NCI-H146 treated with DMSO at 0.1 percent for 48 hours (cell line): ENCODE measurements around the gene FBXL4.
"Not testable (repeated sequence)": the region's sequence is repeated elsewhere in the genome, so short reads cannot be mapped to it uniquely, and the experiment has no call there.

Experiments used
- DNase-seq: peaks from one replicate; lab custom pipeline; 2025; ENCODE audit not compliant: unreplicated experiment; lab: John Stamatoyannopoulos, UW

The FBXL4 gene

DNA sequence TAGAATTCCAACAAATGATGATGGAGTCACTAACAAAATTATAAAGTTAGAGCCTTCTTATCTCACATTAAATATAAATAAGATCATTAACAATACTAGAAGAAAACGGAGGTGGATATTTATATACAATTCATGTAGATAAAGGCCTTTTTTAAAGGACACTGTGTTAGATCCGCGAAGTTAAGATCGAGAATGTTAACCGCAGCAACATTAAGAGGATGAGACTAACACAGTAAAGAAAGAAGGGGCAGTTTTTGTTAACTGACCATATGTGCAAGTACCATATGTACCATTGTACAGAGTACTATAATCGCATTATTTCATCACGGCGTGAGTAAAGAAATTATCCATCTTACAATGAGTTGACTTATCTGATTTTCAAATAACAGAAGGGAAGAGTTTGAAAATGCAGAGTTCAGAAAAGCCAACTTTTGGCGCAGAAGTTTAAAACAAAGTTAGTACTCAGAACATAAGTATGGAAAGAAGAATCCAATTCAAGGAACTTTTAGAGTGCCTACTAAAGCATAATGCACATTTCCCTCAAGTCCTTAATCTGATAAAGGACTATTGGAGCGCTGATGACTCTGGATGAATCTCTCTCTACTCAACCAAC, 1.4 kb downstream of the FBXL4 start:
- no peak for DNase-seq

DNA sequence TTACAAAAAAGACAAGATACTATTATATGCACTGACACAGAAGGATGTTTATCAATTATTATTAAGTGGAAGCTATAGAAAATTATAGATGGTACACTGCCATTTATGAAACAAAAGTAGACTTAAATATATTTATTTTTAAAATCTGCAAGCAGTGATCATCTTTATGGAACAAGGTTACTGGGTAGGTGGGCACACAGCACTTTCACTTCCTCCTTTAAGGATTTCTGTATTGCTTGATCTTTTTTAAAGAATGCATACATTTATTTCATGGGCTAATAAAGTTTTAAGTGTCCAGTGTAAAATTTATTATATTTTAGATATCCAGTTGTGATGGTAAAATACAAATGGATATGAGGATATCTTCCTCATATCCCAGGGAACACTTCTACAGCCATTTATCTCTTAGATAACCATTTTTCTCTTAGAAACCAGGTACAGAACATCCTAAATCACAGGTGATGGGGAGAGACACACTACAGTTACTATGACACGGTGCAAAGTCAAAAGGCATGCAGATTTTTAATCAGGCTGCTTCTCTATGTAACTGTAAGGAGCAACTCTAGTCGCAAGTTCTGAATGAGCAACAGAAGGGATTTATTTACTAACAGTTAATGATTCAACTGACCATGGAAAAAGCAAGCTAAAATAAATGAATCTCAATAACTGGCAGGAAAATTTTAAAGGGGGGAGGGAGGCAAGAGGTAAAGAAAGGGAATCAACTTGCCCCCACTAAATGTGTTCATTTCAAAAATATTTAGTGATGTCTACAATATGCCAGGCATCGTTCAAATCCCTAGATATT, 2.2 kb downstream of the FBXL4 start:
- DNase-seq: no peak

DNA sequence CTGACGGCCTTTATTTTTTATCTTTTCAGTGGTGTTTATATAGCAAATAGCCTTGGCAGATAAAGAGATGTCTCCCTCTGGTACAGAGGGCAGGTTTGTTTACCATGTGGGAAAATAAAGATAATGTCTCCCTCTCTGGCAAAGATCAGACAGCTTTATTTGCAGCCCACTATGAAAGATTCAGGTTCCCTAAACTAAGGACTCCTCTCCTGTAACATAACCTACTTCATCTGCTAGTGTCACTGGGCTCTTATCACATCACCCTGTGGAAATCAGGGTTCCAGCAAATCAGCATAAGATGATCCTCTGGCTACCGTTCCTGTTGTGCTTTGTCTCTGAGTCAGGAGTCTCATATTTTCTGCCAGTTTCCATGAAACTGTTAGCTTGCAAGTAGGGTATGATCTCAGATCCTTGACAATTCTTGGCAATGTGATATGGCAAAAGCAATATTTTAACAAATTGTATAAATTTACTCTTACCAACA, 3.1 kb downstream of the FBXL4 start:
- peak; percentile 73 for DNase-seq

DNA sequence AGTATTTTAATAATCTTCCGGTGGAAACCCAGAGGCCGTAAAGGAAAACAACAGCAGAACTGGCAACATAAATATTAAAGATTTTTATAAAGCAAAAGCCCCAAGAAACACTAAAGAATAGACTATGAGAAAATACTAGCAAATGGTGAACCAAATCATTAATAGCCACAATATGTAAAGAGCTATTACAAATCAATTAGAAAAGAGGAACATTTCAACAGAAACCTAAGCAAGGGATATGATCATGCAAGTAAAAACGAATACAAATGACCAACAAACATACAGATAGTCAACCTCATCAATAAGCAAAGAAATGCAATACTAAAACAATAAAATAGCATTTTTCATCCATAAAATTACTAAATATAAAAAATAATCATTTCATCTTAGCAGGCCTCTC, 3.6 kb downstream of the FBXL4 start:
- DNase-seq: no peak

DNA sequence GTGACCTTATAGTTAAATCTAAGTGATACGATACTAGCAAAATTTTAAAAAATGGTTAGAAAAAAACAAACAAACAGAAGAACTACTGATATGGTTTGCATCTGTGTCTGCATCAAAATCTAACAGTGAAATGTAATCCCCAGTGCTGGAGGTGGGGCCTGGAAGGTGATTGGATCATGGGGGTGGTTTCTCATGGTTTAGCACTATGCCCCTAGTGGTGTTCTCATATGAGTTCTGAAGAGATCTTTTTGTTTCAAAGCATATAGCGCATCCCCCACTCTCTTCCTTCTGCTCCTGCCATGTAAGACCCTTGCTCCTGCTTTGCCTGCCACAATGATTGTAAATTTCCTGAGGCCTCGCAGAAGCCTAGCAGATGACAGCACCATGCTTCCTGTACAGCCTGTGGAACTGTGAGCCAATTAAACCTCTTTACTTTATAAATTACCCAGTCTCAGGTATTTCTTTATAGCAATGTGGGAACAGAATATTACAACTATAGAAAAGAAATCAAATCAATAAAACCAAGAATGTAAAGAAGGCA, 5.4 kb downstream of the FBXL4 start:
- no peak for DNase-seq

DNA sequence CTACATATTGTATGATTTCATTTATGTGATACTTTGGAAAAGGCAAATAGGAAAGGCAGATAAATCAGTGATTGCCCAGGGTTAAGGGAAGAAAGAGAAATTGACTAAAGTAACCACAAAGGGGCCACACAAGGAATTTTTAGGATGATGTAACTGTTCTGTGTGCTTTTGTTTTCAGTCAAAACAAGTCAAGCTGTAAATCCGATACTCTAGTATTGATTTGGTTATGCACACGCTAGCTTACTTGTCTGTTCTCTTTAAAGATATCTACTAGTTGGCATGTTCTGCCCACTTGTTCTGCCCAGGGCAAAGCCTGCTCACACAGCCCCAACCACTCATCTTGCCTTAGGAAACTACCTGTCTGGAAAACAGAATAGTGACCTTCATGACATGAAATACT, 6.4 kb downstream of the FBXL4 start:
- DNase-seq: no peak

DNA sequence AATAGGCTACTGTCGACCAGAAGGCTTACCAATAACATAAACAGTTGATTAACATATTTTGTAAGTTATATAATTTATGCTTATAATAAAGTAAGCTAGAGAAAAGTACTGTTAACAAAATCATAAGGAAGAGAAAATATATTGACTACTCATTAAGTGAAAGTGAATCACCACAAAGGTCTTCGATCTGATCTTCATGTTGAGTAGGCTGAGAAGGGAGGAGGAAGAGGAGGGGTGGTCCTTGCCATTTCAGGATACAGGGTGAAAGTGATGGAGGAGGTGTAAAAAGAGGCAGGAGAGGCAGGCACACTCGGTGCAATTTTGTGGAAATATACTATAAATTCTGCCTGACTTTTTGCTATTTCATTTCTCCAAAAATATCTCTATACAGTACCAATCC, 10.4 kb downstream of the FBXL4 start:
- DNase-seq: no peak

DNA sequence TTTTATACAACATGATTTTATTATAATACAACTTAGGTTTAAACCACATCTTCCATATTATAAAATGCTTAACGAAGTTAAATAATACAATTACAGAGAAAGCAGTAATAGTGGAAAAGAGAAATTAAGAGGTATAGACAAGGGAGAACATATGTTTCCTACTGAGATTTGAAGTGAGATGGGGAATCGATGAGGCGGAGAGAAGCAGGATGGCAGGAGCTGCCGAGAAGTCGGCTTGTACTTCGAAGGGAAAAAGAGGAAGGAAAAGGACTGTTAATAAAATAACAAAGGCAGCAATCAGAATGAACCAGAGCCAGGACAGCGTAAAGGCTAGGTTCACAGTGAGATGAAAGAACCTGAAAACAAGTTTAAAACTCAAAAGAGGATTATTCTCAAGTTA, 15.4 kb downstream of the FBXL4 start:
- no peak for DNase-seq

DNA sequence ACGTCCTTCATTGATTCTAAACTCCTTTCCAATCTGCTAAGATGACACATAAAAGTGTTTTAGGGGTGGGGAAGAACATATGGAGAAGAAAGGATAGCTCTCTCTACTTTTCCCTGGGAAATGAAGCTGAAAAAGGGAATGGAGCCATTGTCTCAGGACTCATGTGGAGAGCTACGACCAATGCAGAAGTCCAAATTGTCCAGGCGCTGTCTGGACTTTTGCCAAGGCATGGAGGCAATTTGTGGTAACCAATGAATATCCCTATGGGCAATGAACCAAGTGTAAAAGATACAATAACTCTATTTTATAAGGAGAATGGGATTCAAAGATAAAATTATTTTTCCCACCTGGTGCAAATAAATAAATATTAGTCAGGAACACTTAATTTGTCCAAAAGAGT, 16.1 kb downstream of the FBXL4 start:
- DNase-seq: no peak

DNA sequence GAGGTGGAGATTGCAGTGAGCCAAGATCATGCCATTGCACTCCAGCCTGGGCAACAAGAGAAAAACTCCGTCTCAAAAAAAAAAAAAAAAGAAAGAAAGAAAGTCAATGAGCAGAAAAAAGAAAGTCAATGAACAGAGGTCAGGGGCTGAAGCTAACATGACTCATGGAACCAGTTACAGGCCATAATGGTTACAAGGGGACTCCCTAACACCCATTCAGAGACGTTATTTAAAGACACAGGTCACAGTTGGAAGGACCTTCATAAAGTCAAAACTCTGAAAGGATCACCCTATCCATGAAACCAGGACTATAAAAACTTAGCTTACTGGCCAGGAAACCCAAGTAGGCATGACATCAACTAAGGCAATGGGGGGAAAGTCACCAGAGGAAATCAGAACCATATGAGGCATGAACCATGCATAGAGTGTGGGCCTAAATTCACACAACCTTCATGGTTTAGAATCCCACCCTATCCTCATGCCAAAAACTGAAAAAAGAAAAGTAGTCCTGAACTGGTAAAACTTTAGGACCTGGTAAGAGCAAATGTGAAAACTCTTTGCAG, 18.2 kb downstream of the FBXL4 start:
- DNase-seq: no peak

DNA sequence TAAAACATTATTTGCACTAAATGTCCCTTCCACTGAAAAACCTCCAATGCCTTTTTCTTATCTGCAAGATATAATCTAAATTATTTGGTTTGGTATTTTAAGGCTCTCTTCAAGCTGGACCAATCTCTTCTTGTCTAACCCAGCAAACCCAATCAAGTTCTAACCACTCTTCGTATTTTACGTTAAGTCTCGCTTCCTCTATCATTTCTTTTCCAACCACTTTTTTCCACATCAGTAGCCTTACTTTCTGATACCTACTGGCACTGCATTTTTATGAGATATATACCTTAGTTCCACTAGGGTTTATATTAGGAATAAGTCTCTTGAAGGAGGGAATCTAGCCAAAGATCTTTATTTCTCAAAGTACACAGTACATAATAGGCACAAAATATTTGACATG, 19.1 kb downstream of the FBXL4 start:
- no peak for DNase-seq

DNA sequence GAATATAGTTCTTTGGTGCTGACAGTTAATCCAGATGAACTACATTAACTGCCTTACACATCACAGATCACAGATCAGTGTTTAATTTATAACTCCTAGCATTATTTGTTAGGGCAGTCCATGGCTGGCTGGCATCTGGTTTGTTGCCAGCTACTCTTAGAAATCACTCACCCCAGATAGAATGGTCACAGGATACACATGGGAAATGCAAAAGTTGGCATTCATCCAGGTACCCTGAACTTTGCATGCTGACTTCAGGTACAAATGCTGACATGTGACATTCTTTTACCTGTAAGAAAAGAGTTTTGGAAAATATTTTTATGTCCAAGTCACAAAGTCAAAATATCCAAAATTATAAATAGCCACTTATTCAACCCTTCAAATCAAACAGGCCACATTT, 20.2 kb downstream of the FBXL4 start:
- no peak for DNase-seq

DNA sequence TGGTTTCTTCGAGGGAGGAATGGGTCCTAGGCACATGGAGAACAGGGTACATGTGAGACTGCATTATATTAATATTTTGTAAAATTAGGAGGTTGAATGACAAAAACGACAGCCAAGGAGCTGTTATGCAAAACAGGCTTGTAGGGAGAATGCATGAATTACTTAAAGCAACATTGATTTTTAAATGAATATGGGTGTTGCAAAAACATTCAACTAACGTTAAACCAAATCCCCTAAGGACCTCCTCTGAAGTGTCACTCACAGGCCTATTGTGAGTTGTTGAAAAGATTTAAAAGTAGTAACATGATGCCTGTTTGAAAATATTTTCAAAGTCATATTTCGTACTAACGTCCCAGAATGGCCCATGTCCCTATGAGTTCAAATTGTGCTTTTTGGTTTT, 21.9 kb downstream of the FBXL4 start:
- DNase-seq: no peak

DNA sequence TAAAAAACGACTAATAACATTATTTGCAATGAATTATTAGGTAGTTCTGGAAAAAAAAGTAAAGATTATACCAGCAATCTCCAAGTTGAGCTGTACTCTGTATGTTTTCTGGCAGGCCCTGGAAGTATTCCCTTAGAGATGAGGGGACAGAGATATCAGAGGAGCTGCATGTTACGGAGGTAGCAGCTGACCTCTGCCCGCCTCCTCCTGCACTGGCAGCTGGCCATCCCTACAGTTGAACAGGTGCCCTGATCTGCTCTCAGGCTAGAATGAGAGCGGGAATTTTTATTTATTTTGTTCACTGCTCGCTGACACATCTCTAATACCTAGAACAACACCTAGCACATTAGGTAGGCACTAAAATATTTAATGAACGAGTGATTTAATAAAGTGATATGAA, 23.1 kb downstream of the FBXL4 start:
- DNase-seq: no peak

DNA sequence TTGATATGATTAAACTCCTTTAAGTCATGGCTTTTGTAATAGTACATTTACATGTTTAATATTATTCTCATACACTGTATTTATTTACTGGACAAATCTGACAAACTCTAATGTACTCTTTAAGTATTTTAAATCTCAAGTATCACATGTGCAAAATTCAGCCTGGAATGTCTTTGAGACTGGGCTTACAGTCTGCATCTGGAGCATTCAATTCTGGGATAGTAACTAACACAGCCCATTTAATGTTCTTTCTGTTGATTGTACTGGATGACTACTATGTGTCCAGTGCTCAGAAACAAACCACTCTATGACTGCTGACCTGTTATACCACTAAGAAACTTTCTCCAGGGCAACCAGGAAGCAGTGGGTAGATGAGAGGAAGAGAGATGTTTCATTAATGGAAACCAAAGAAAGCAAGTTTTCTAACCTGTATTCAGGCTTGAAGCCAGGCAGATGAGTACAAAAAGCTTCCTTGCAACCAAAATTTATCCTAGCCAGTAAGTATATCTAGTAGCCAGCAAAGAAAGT, 26.8 kb downstream of the FBXL4 start:
- no peak for DNase-seq

DNA sequence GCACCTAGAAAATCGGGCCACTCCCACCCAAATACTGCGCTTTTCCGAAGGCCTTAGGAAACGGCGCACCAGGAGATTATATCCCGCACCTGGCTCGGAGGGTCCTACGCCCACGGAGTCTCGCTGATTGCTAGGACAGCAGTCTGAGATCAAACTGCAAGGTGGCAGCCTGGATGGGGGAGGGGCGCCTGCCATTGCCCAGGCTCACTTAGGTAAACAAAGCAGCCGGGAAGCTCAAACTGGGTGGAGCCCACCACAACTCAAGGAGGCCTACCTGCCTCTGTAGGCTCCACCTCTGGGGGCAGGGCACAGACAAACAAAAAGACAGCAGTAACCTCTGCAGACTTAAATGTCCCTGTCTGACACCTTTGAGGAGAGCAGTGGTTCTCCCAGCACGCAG, 36.8 kb downstream of the FBXL4 start:
- not testable (repeated sequence) for DNase-seq

DNA sequence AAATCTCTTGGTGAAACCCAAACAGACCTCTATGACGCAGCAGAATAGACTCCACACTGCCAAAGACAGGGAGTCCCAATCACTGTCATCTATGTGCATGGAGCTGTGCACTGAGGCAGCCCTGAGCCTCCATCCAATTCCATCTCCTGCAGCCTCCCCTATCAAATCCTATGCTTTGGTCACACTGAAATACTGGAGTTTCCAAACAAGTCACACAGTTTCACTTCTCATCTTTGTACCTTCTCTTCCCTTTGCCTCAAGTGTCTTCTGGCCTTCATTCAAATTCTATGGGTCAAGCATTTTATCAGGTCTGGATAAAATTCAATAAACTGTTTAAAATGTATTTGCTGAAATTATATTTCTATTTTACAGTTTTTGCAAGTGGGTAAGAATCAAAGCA, 38.5 kb downstream of the FBXL4 start:
- no peak for DNase-seq

DNA sequence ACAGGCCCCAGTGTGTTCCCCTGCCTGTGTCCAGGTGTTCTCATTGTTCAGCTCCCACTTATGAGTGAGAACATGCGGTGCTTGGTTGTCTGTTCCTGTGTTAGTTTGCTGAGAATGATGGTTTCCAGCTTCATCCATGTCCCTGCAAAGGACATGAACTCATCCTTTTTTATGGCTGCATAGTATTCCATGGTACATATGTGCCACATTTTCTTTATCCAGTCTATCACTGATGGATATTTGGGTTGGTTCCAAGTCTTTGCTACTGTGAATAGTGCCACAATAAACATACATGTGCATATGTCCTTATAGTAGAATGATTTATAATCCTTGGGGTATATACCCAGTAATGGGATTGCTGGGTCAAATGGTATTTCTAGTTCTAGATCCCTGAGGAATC, 41.4 kb downstream of the FBXL4 start:
- DNase-seq: not testable (repeated sequence)

DNA sequence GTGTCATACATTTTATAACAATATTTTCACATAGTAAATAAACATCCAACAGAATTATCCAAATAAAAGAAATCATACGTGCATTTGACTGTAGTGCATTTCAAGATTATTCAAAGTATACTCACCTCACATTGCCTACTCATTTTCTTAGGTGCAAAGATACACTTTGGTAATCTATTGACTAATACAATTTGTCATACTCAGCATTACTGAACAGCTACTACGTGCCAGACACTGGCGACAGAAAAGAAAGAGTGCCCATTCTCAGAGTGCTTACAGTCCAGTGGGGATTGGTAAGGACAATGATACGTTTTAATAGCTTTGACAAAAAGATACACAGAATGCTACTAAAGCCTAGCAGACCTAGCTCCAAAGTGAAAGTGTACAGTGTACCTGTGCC, 42.0 kb downstream of the FBXL4 start:
- DNase-seq: no peak

DNA sequence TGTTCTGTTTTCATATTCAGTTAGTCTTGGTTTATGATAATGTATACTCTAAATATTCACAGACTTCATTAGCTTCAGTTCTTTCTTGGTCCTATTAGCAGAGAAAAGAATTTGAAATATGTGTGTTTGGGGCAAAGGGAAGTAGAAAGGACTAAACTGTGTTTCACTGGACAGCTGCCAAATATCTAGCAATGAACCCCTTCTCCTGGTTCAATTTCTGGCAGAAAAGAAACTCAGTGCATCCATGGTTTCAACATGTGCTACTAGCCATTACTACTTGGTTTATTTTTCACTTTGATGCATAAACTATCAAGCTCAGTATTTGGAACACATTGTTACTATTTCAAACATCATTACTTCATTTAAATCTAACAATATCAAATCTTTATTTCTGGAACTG, 43.6 kb downstream of the FBXL4 start:
- no peak for DNase-seq

DNA sequence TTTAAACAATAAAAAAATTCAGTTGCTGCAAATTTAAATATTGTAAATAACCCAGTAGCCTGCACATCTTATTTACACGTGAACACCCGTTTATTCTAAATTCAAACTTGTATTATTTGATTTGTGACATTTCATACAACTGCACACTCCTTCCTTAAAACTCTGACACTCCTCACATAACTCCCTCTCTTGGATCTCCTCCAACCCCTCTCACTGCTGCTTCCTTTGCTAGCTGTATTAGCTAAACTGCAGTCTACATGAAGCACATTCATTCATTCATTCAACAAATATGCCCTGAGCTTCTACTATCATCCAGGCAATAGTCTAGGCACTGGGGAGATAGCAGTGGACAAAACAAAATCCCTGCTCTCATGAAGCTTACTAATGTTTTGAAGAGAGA, 47.0 kb downstream of the FBXL4 start:
- DNase-seq: no peak

DNA sequence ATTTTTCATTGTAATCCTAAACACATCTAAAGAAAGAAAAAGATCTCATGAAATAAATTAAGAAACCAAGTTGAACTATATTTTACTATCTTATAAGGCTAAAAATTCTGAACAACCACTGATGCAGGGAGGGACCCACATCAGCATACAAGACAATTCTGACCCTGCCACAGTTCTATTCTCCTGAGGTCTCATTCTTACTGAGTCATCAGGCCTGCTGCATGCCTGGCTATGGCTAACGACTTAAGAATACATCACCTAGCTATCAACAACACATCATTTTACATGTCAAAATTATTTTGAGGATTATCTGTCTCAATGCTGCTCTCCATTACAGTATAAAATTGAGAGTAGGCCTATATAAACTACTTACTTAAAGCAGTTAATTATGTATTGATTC, 52.9 kb downstream of the FBXL4 start:
- DNase-seq: no peak
